HepG2 (cell line): ENCODE data around the gene GRID1. TPM values are rescaled to one million over a fixed set of nuclear protein-coding genes. Genes with fewer than 3 reads are reported as not detected.

Experiments
- ATAC-seq: fragments of 200-7000 bp; cut with Tn5 transposase; 3 replicates; pipeline ENCODE4 v1.9.1; 2020; ENCODE audit warnings: mild to moderate bottlenecking, moderate library complexity
- BruUV-seq: library from RNA; stranded (reverse); fragments of 400-500 nt; replicated peaks from 2 replicates; lab custom pipeline; 2021; lab: Mats Ljungman, UMichigan
- CTCF ChIA-PET: fragments of 300-600 bp; formaldehyde crosslinking; extraction: SDS; loops from one replicate; lab custom pipeline; 2021; ENCODE audit warnings: low total read pairs, inconsistent platforms, low intra/inter-chr PET ratio; lab: Yijun Ruan, JAX
- POLR2A ChIA-PET: fragments of 350-600 bp; sonication (Branson Sonifier 250); formaldehyde crosslinking; loops from one replicate; lab custom pipeline; 2020; ENCODE audit warnings: antibody characterized with exemption, inconsistent platforms; lab: Yijun Ruan, JAX
- DNase-seq: peaks from one replicate; pipeline ENCODE4 v3.0.0-alpha.2; 2015; ENCODE audit warnings: low spot score
- FAIRE-seq: peaks from 3 replicates; lab custom pipeline; 2011; peaks lifted over from hg19 to GRCh38; lab: Jason Lieb, UNC
- H2AFZ ChIP-seq: one replicate; pipeline ENCODE4 v1.6.1; 2011; ENCODE audit warnings: low read length, inconsistent platforms
- H3K27ac ChIP-seq: fragments of 300-600 bp; 3 replicates; pipeline ENCODE4 v1.8.0; 2011; ENCODE audit warnings: mixed run types, mild to moderate bottlenecking, mixed read lengths, low read length, inconsistent platforms; ENCODE audit not compliant: insufficient read depth; ENCODE audit errors: extremely low read length
- H3K27me3 ChIP-seq, 2 experiments: fragments of 200-600 bp in 1 of 2; 2 replicates in 1 of 2; 3 replicates in 1 of 2; pipeline versions ENCODE4 v1.6.0 to v1.8.0; 2011; ENCODE audit warnings: low read length in 2 of 2, mild to moderate bottlenecking in 2 of 2, moderate library complexity in 2 of 2, inconsistent platforms in 1 of 2; ENCODE audit not compliant: insufficient read depth in 2 of 2, control insufficient read depth in 1 of 2
- H3K36me3 ChIP-seq, 2 experiments: fragments of 200-600 bp in 1 of 2; replicated peaks in 1 of 2; 2 replicates in 1 of 2; 3 replicates in 1 of 2; pipeline versions ENCODE4 v1.5.1 to v1.8.0; 2011; ENCODE audit warnings: low read length in 2 of 2, inconsistent platforms in 1 of 2; ENCODE audit not compliant: insufficient read depth in 2 of 2, control insufficient read depth in 1 of 2
- H3K4me1 ChIP-seq: 2 replicates; pipeline ENCODE4 v1.5.1; 2012; ENCODE audit warnings: low read length, inconsistent platforms; ENCODE audit not compliant: insufficient read depth
- H3K4me2 ChIP-seq: 2 replicates; pipeline ENCODE4 v1.6.0; 2011; ENCODE audit warnings: low read depth, low read length, inconsistent platforms
- H3K4me3 ChIP-seq, 3 experiments: fragments of 200-600 bp in 1 of 3; sonication (generic), shearing (Covaris generic) in 1 of 3; replicated peaks in 1 of 3; 2 replicates each; pipeline ENCODE4 v1.5.1; 2011 to 2016; ENCODE audit warnings: low read length in 3 of 3, inconsistent platforms in 2 of 3, low read depth in 2 of 3, mild to moderate bottlenecking in 2 of 3, control low read depth in 1 of 3, mixed read lengths in 1 of 3; ENCODE audit not compliant: insufficient read depth in 1 of 3
- H3K79me2 ChIP-seq: one replicate; pipeline ENCODE4 v1.6.1; 2011; ENCODE audit warnings: low read length, inconsistent platforms; ENCODE audit not compliant: insufficient read depth
- H3K9ac ChIP-seq: 2 replicates; pipeline ENCODE4 v1.6.0; 2011; ENCODE audit warnings: mild to moderate bottlenecking, low read depth, low read length, inconsistent platforms; ENCODE audit not compliant: insufficient read depth
- H3K9me3 ChIP-seq: 2 replicates; pipeline ENCODE4 v1.5.1; 2012; ENCODE audit warnings: mild to moderate bottlenecking, low read length
- H4K20me1 ChIP-seq: 2 replicates; pipeline ENCODE4 v1.6.0; 2011; ENCODE audit warnings: inconsistent platforms, mild to moderate bottlenecking, low read length, moderate library complexity; ENCODE audit not compliant: insufficient read depth
- GATA4 ChIP-seq: sonication (generic); IDR thresholded peaks from 2 replicates; pipeline ENCODE4 v1.6.1; 2016; ENCODE audit warnings: antibody characterized with exemption, low read depth, borderline replicate concordance
- JDP2 ChIP-seq: sonication (generic); formaldehyde crosslinking; IDR thresholded peaks from 2 replicates; pipeline ENCODE4 v1.8.1; 2022; ENCODE audit warnings: missing genetic modification reagents, borderline replicate concordance
- MED8 ChIP-seq: sonication (generic); formaldehyde crosslinking; IDR thresholded peaks from 2 replicates; pipeline ENCODE4 v1.8.1; 2023; ENCODE audit warnings: mild to moderate bottlenecking, missing genetic modification reagents; ENCODE audit not compliant: insufficient replicate concordance
- ZBTB7B ChIP-seq: sonication (generic); formaldehyde crosslinking; IDR thresholded peaks from 2 replicates; pipeline ENCODE4 v1.4.0; 2020; ENCODE audit warnings: missing genetic modification reagents
- ZFP82 ChIP-seq: sonication (generic); formaldehyde crosslinking; IDR thresholded peaks from 2 replicates; pipeline ENCODE4 v1.5.1; 2020; ENCODE audit warnings: mild to moderate bottlenecking, missing genetic modification reagents, borderline replicate concordance
- ZNF225 ChIP-seq: sonication (generic); formaldehyde crosslinking; IDR thresholded peaks from 2 replicates; pipeline ENCODE4 v1.4.0; 2020; ENCODE audit warnings: mild to moderate bottlenecking, missing genetic modification reagents
- ZNF335 ChIP-seq: sonication (generic); formaldehyde crosslinking; IDR thresholded peaks from 2 replicates; pipeline ENCODE4 v1.4.0; 2020; ENCODE audit warnings: missing genetic modification reagents
- ZNF776 ChIP-seq: sonication (generic); formaldehyde crosslinking; IDR thresholded peaks from 2 replicates; pipeline ENCODE4 v1.4.0; 2020; ENCODE audit warnings: mild to moderate bottlenecking, missing genetic modification reagents
- WGBS: methylation state at CpG from one replicate; pipeline ENCODE4 v1.1.6; 2017; ENCODE audit warnings: low lambda C conversion rate; 5-methylcytosine and 5-hydroxymethylcytosine counted together
- in situ Hi-C: cut with HindIII; loops from 2 replicates; pipeline ENCODE4 v1.10.0; 2017; ENCODE audit warnings: low pct_unique_long_range_greater_than_20kb; ENCODE audit not compliant: extremely low pct_ligation_motif_present
- intact Hi-C: fragments of 100-400 bp; cut with micrococcal nuclease; formaldehyde crosslinking; loops from one replicate; pipeline ENCODE4 v1.10.0; 2022; ENCODE audit not compliant: unreplicated experiment
- polyA plus RNA-seq, 8 experiments: library from polyadenylated mRNA; depleted of rRNA in 3 of 8; stranded (reverse) in 7 of 8; unstranded in 1 of 8; fragments of >200 nt; fragmentation: Illumina TruSeq in 4 of 8; extraction: Trizol in 4 of 8; gene quantifications; 2 replicates each; pipeline versions ENCODE4 v1.2.1 to v1.2.3, GENCODE V29; 2011 to 2016; ENCODE audit warnings: low read depth in 4 of 8, missing spikeins in 1 of 8, mixed read lengths in 1 of 8; ENCODE audit not compliant: insufficient read depth in 1 of 8
- total RNA-seq, 5 experiments: library from RNA; depleted of rRNA; stranded (reverse); fragments of >200 nt; fragmentation: Illumina TruSeq; extraction: Trizol; gene quantifications; 2 replicates each; pipeline ENCODE4 v1.2.3, GENCODE V29; 2016; ENCODE audit warnings: low read depth in 1 of 5
- TF ChIP-seq, protein P1 (sequence below): sonication (generic); formaldehyde crosslinking; IDR thresholded peaks from 2 replicates; pipeline ENCODE4 v1.4.0; 2020; ENCODE audit warnings: missing genetic modification reagents, borderline replicate concordance

The GRID1 gene
- total and polyA plus RNA-seq, 2 of the 13 experiments (the other 11 are each of a cell fraction or from before 2014, with no cell fraction given) = 0.05 TPM; not detected in 1

- TF ChIP-seq JDP2 (CRISPR knock-in tag) = no peak
- TF ChIP-seq ZNF335 (CRISPR knock-in tag) = no peak
- no peak for TF ChIP-seq GATA4
- TF ChIP-seq ZFP82 (CRISPR knock-in tag) = no peak
Measured at GRCh38 chr10:85946713-85947326, 419.8 kb downstream of the GRID1 start (continued).

GRCh38 chr10:85936161-85936560 is 430.4 kb downstream of the GRID1 start:
- ChIA-PET POLR2A (no interaction called here), CTCF (no interaction called here)
- Histone ChIP-seq H3K4me3 (no peak overlapping the region), H2AFZ (no peak overlapping the region), H3K9ac (no peak overlapping the region), H3K4me1 (no peaks in the 10 kb centered on the region), H3K36me3 (no peaks in the 10 kb centered on the region), H3K4me2 (no peak overlapping the region), H4K20me1 (no peaks in the 10 kb centered on the region), H3K79me2 (no peaks in the 10 kb centered on the region), H3K9me3 (no peaks in the 10 kb centered on the region), H3K27me3 (no peaks in the 10 kb centered on the region), H3K27ac (no peak overlapping the region)
- no peak for FAIRE-seq
- no TSS peak for BruUV-seq
- no peak for DNase-seq
- TF ChIP-seq ZNF225 (CRISPR knock-in tag) (no peak), MED8 (CRISPR knock-in tag) (no peak), ZBTB7B (CRISPR knock-in tag) (no peak), ZNF776 (CRISPR knock-in tag) (no peak)
- TF ChIP-seq, protein P1, sequence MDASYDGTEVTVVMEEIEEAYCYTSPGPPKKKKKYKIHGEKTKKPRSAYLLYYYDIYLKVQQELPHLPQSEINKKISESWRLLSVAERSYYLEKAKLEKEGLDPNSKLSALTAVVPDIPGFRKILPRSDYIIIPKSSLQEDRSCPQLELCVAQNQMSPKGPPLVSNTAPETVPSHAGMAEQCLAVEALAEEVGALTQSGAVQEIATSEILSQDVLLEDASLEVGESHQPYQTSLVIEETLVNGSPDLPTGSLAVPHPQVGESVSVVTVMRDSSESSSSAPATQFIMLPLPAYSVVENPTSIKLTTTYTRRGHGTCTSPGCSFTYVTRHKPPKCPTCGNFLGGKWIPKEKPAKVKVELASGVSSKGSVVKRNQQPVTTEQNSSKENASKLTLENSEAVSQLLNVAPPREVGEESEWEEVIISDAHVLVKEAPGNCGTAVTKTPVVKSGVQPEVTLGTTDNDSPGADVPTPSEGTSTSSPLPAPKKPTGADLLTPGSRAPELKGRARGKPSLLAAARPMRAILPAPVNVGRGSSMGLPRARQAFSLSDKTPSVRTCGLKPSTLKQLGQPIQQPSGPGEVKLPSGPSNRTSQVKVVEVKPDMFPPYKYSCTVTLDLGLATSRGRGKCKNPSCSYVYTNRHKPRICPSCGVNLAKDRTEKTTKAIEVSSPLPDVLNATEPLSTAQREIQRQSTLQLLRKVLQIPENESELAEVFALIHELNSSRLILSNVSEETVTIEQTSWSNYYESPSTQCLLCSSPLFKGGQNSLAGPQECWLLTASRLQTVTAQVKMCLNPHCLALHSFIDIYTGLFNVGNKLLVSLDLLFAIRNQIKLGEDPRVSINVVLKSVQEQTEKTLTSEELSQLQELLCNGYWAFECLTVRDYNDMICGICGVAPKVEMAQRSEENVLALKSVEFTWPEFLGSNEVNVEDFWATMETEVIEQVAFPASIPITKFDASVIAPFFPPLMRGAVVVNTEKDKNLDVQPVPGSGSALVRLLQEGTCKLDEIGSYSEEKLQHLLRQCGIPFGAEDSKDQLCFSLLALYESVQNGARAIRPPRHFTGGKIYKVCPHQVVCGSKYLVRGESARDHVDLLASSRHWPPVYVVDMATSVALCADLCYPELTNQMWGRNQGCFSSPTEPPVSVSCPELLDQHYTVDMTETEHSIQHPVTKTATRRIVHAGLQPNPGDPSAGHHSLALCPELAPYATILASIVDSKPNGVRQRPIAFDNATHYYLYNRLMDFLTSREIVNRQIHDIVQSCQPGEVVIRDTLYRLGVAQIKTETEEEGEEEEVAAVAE (CRISPR knock-in tag) = no peak
- WGBS = 7% methylated on average over 1 of the region's 1 CpG
- in situ Hi-C loops (no loop called here), intact Hi-C loops (no loop called here)
- ATAC-seq = no peak
